ENCODE data around the gene TXLNG. TPM values are rescaled to one million over a fixed set of nuclear protein-coding genes. Genes with fewer than 3 reads are reported as not detected.
"Not testable (repeated sequence)": the region's sequence is repeated elsewhere in the genome, so short reads cannot be mapped to it uniquely, and the experiment has no call there.

TXLNG gene
- total RNA-seq (2014; rRNA removed; shearing (Covaris generic)) = 33.8 and 39.2 TPM in 2 replicates

- Histone ChIP-seq H3K27me3 (no peaks in the 10 kb centered on the region), H3K36me3 (peaks cover 7% of the 10 kb centered on the region; the same call in 1 of the 2 replicates), H3K4me3 (peak within 1 kb of the TSS; percentile 64), H3K27ac (peak within 1 kb of the TSS; percentile 41; the same call in 1 of the 2 replicates), H3K9me3 (replicated peaks) (no peaks in the 10 kb centered on the region), H3K4me1 (no peaks in the 10 kb centered on the region)
- DNase-seq = peak; percentile 99
These were observed at the start of gene TXLNG for GRCh38 chrX:16786139-16786790. Gene TXLNG (plus strand): TSS chrX:16786466. CDS start chrX:16786488, 22 bp downstream.

- H3K4me1 ChIP-seq = no peaks in the 10 kb centered on the region
- peaks cover 40% of the 10 kb centered on the region for H3K36me3 ChIP-seq
- no peaks in the 10 kb centered on the region for H3K27me3 ChIP-seq
- no peak for DNase-seq
- no peak overlapping the region for H3K27ac ChIP-seq
- no peak overlapping the region for H3K4me3 ChIP-seq
- H3K9me3 ChIP-seq (replicated peaks) = no peaks in the 10 kb centered on the region
These were observed 49.2 kb upstream of the TXLNG start for GRCh38 chrX:16737024-16737423.

GRCh38 chrX:16739574-16739973 is 46.7 kb upstream of the TXLNG start:
- no peak for DNase-seq
- H3K4me3 ChIP-seq = no peak overlapping the region

GRCh38 chrX:16743604-16744325 is 42.5 kb upstream of the TXLNG start:
- Histone ChIP-seq H3K4me3 (no peak overlapping the region), H3K36me3 (peaks cover 22% of the 10 kb centered on the region), H3K27me3 (no peaks in the 10 kb centered on the region), H3K27ac (no peak overlapping the region), H3K9me3 (replicated peaks) (no peaks in the 10 kb centered on the region), H3K4me1 (no peaks in the 10 kb centered on the region)
- no peak for DNase-seq

More at GRCh38 chrX:16739574-16739973, 46.7 kb upstream of the TXLNG start:
- H3K36me3 ChIP-seq = peaks cover 50% of the 10 kb centered on the region
- H3K27ac ChIP-seq = no peak overlapping the region
- no peaks in the 10 kb centered on the region for H3K4me1 ChIP-seq
- no peaks in the 10 kb centered on the region for H3K9me3 ChIP-seq (replicated peaks)
- H3K27me3 ChIP-seq = no peaks in the 10 kb centered on the region

GRCh38 chrX:16745102-16745501 is 41.2 kb upstream of the TXLNG start:
- Histone ChIP-seq H3K27ac (no peak overlapping the region), H3K9me3 (replicated peaks) (no peaks in the 10 kb centered on the region), H3K4me1 (no peaks in the 10 kb centered on the region), H3K27me3 (no peaks in the 10 kb centered on the region), H3K4me3 (no peak overlapping the region), H3K36me3 (peaks cover 25% of the 10 kb centered on the region)
- DNase-seq = no peak

GRCh38 chrX:16745659-16746058 is 40.6 kb upstream of the TXLNG start:
- no peaks in the 10 kb centered on the region for H3K27me3 ChIP-seq
- no peaks in the 10 kb centered on the region for H3K4me1 ChIP-seq
- H3K27ac ChIP-seq = no peak overlapping the region
- no peak for DNase-seq
- no peak overlapping the region for H3K4me3 ChIP-seq
- H3K36me3 ChIP-seq = peaks cover 25% of the 10 kb centered on the region
- no peaks in the 10 kb centered on the region for H3K9me3 ChIP-seq (replicated peaks)

- DNase-seq = no peak
- H3K4me3 ChIP-seq = no peak overlapping the region
- no peaks in the 10 kb centered on the region for H3K27me3 ChIP-seq
- no peak overlapping the region for H3K27ac ChIP-seq
- no peaks in the 10 kb centered on the region for H3K9me3 ChIP-seq (replicated peaks)
- peaks cover 19% of the 10 kb centered on the region for H3K36me3 ChIP-seq
- no peaks in the 10 kb centered on the region for H3K4me1 ChIP-seq
These were observed 37.8 kb upstream of the TXLNG start for GRCh38 chrX:16748425-16748824.

GRCh38 chrX:16750136-16750535 is 36.1 kb upstream of the TXLNG start:
- DNase-seq = peak; percentile 21 to 50
- no peak overlapping the region for H3K4me3 ChIP-seq
- no peak overlapping the region for H3K27ac ChIP-seq
- H3K9me3 ChIP-seq (replicated peaks) = no peaks in the 10 kb centered on the region
- peaks cover 16% of the 10 kb centered on the region for H3K36me3 ChIP-seq
- no peaks in the 10 kb centered on the region for H3K27me3 ChIP-seq
- no peaks in the 10 kb centered on the region for H3K4me1 ChIP-seq

GRCh38 chrX:16754019-16754418 is 32.2 kb upstream of the TXLNG start:
- DNase-seq = no peak
- Histone ChIP-seq H3K27me3 (no peaks in the 10 kb centered on the region), H3K9me3 (replicated peaks) (no peaks in the 10 kb centered on the region), H3K4me1 (no peaks in the 10 kb centered on the region), H3K36me3 (peaks cover 29% of the 10 kb centered on the region), H3K4me3 (no peak overlapping the region), H3K27ac (no peak overlapping the region)

- H3K9me3 ChIP-seq (replicated peaks) = no peaks in the 10 kb centered on the region
- H3K4me1 ChIP-seq = no peaks in the 10 kb centered on the region
- no peak overlapping the region for H3K4me3 ChIP-seq
- H3K36me3 ChIP-seq = peaks cover 36% of the 10 kb centered on the region
- H3K27ac ChIP-seq = no peak overlapping the region
- H3K27me3 ChIP-seq = no peaks in the 10 kb centered on the region
- no peak for DNase-seq
These were observed 29.5 kb upstream of the TXLNG start for GRCh38 chrX:16756724-16757123.

- H3K36me3 ChIP-seq = peaks cover 20% of the 10 kb centered on the region
- not testable (repeated sequence) for H3K27ac ChIP-seq; DNase-seq; H3K9me3 ChIP-seq (replicated peaks); H3K27me3 ChIP-seq; H3K4me3 ChIP-seq; H3K4me1 ChIP-seq
These were observed 24.8 kb upstream of the TXLNG start for GRCh38 chrX:16761500-16761899.

- DNase-seq = no peak
These were observed 23.7 kb upstream of the TXLNG start for GRCh38 chrX:16762579-16762978.

GRCh38 chrX:16765594-16765993 is 20.7 kb upstream of the TXLNG start:
- Histone ChIP-seq H3K27me3 (no peaks in the 10 kb centered on the region), H3K36me3 (peaks cover 3% of the 10 kb centered on the region; the same call in 1 of the 2 replicates), H3K4me3 (no peak overlapping the region), H3K27ac (no peak overlapping the region), H3K9me3 (replicated peaks) (no peaks in the 10 kb centered on the region), H3K4me1 (no peaks in the 10 kb centered on the region)
- DNase-seq = no peak

More at GRCh38 chrX:16762579-16762978, 23.7 kb upstream of the TXLNG start:
- Histone ChIP-seq H3K9me3 (replicated peaks) (no peaks in the 10 kb centered on the region), H3K27me3 (no peaks in the 10 kb centered on the region), H3K4me3 (no peak overlapping the region), H3K4me1 (no peaks in the 10 kb centered on the region), H3K27ac (no peak overlapping the region), H3K36me3 (peaks cover 17% of the 10 kb centered on the region)

- Histone ChIP-seq H3K27me3 (no peaks in the 10 kb centered on the region), H3K4me1 (peaks cover 6% of the 10 kb centered on the region; the same call in 1 of the 2 replicates), H3K4me3 (no peak overlapping the region), H3K27ac (peak overlapping the region; percentile 98; the same call in 1 of the 2 replicates), H3K36me3 (no peaks in the 10 kb centered on the region), H3K9me3 (replicated peaks) (no peaks in the 10 kb centered on the region; the same call in 1 of the 2 replicates)
- no peak for DNase-seq
These were observed 15.2 kb upstream of the TXLNG start for GRCh38 chrX:16770970-16771482.

All from SJCRH30 (cell line).